Neural cell (in vitro differentiated cells): ENCODE measurements around the gene TRAF5. TPM values are rescaled to one million over a fixed set of nuclear protein-coding genes. Genes with fewer than 3 reads are reported as not detected.

ENCODE experiments used
- H2AFZ ChIP-seq: fragments of 200-600, 300-800 bp; sonication (generic), shearing (Covaris generic); 2 replicates; pipeline ENCODE4 v1.6.0; 2014; ENCODE audit warnings: low read depth, mild to moderate bottlenecking, antibody characterized with exemption, low read length, moderate library complexity
- H3F3A ChIP-seq: fragments of 200-600 bp; shearing (Covaris generic); 2 replicates; pipeline ENCODE4 v1.6.1; 2016; ENCODE audit warnings: mild to moderate bottlenecking, moderate library complexity, mixed read lengths, antibody characterized with exemption, low read length; ENCODE audit not compliant: insufficient read depth, poor library complexity, severe bottlenecking
- H3K27ac ChIP-seq: fragments of 200-600, 300-800 bp; sonication (generic), shearing (Covaris generic); 2 replicates; pipeline ENCODE4 v1.5.1; 2014; ENCODE audit warnings: mild to moderate bottlenecking, low read length, moderate library complexity
- H3K27me3 ChIP-seq: fragments of 300-800, 200-600 bp; sonication (generic), shearing (Covaris generic); 2 replicates; pipeline ENCODE4 v1.6.0; 2014; ENCODE audit warnings: mild to moderate bottlenecking, low read depth, low read length, moderate library complexity; ENCODE audit not compliant: insufficient read depth
- H3K36me3 ChIP-seq: fragments of 300-800, 200-600 bp; sonication (generic), shearing (Covaris generic); 2 replicates; pipeline ENCODE4 v1.5.1; 2014; ENCODE audit warnings: mild to moderate bottlenecking, antibody characterized with exemption, low read length, moderate library complexity; ENCODE audit not compliant: insufficient read depth
- H3K4me2 ChIP-seq: fragments of 300-800, 200-600 bp; sonication (generic), shearing (Covaris generic); 2 replicates; pipeline ENCODE4 v1.6.0; 2014; ENCODE audit warnings: mild to moderate bottlenecking, low read length
- H3K4me3 ChIP-seq: fragments of 300-800, 200-600 bp; sonication (generic), shearing (Covaris generic); 2 replicates; pipeline ENCODE4 v1.5.1; 2014; ENCODE audit warnings: mild to moderate bottlenecking, low read length, moderate library complexity
- H3K79me2 ChIP-seq: fragments of 200-600 bp; shearing (Covaris generic); replicated peaks from 2 replicates; pipeline ENCODE4 v1.6.0; 2014; ENCODE audit warnings: mild to moderate bottlenecking, low read length, moderate library complexity; ENCODE audit not compliant: insufficient read depth
- H3K9ac ChIP-seq: fragments of 300-800, 200-600 bp; sonication (generic), shearing (Covaris generic); 2 replicates; pipeline ENCODE4 v1.6.1; 2016; ENCODE audit warnings: mild to moderate bottlenecking, low read length, mixed read lengths
- H3K9me2 ChIP-seq: fragments of 200-600 bp; shearing (Covaris generic); 2 replicates; pipeline ENCODE4 v1.6.1; 2016; ENCODE audit warnings: mild to moderate bottlenecking, low read length, mixed read lengths; ENCODE audit not compliant: insufficient read depth
- H3K9me3 ChIP-seq: fragments of 200-600, 300-800 bp; sonication (generic), shearing (Covaris generic); 2 replicates; pipeline ENCODE4 v1.6.1; 2016; ENCODE audit warnings: mild to moderate bottlenecking, mixed run types, low read length, moderate library complexity, mixed read lengths
- H4K20me1 ChIP-seq: fragments of 200-600 bp; shearing (Covaris generic); 2 replicates; pipeline ENCODE4 v1.6.1; 2016; ENCODE audit warnings: mild to moderate bottlenecking, mixed run types; ENCODE audit not compliant: insufficient read depth
- CTCF ChIP-seq: fragments of 450-650 bp; IDR thresholded peaks from 2 replicates; pipeline ENCODE4 v1.5.1; 2014; ENCODE audit warnings: antibody characterized with exemption, mild to moderate bottlenecking, moderate library complexity; ENCODE audit not compliant: poor library complexity, severe bottlenecking
- EP300 ChIP-seq: fragments of 450-650 bp; conservative IDR thresholded peaks from 2 replicates; pipeline ENCODE4 v1.6.1; 2014; ENCODE audit warnings: antibody characterized with exemption, mild to moderate bottlenecking, moderate library complexity; ENCODE audit not compliant: poor library complexity, severe bottlenecking
- EZH2 ChIP-seq: fragments of 200-600, 300-800 bp; shearing (Covaris generic), sonication (generic); IDR thresholded peaks from 2 replicates; pipeline ENCODE4 v1.6.1; 2014; ENCODE audit warnings: antibody characterized with exemption, low read length, borderline replicate concordance, mild to moderate bottlenecking; ENCODE audit not compliant: insufficient read depth, poor library complexity, severe bottlenecking
- MXI1 ChIP-seq: fragments of 450-650 bp; conservative IDR thresholded peaks from 2 replicates; pipeline ENCODE4 v1.6.1; 2014; ENCODE audit warnings: antibody characterized with exemption, mild to moderate bottlenecking; ENCODE audit not compliant: poor library complexity, severe bottlenecking
- POLR2AphosphoS5 ChIP-seq: IDR thresholded peaks from 2 replicates; pipeline ENCODE4 v1.6.1; 2012
- RAD21 ChIP-seq: fragments of 450-650 bp; conservative IDR thresholded peaks from 2 replicates; pipeline ENCODE4 v1.6.1; 2014; ENCODE audit warnings: antibody characterized with exemption, mild to moderate bottlenecking, moderate library complexity
- REST ChIP-seq: IDR thresholded peaks from 2 replicates; pipeline ENCODE4 v1.6.1; 2012; ENCODE audit warnings: borderline replicate concordance
- SMC3 ChIP-seq: fragments of 450-650 bp; conservative IDR thresholded peaks from 2 replicates; pipeline ENCODE4 v1.6.1; 2014; ENCODE audit warnings: antibody characterized with exemption, mild to moderate bottlenecking, moderate library complexity; ENCODE audit not compliant: poor library complexity
- TAF1 ChIP-seq: IDR thresholded peaks from 2 replicates; pipeline ENCODE4 v1.6.1; 2012; ENCODE audit warnings: low read depth
- polyA plus RNA-seq: library from polyadenylated mRNA; depleted of rRNA; stranded (reverse); fragments of >200 nt; gene quantifications from 2 replicates; pipeline ENCODE4 v1.2.3, GENCODE V29; 2014

Gene TRAF5
- polyA plus RNA-seq, 1 donor from 2014 or later, result 0.69 TPM

GRCh38 chr1:211341999-211342398, 15.4 kb downstream of the TRAF5 start:
- no peaks in the 10 kb centered on the region for H3F3A ChIP-seq
- no peak overlapping the region for H3K4me3 ChIP-seq
- H2AFZ ChIP-seq, result no peak overlapping the region
- no peaks in the 10 kb centered on the region for H3K27me3 ChIP-seq
- no peak overlapping the region for H3K27ac ChIP-seq
- H3K79me2 ChIP-seq, result no peaks in the 10 kb centered on the region
- no peak for TF ChIP-seq CTCF
- H3K4me2 ChIP-seq, result no peak overlapping the region
- no peaks in the 10 kb centered on the region for H3K9me2 ChIP-seq
- no peak overlapping the region for H3K9ac ChIP-seq
- H3K36me3 ChIP-seq, result no peaks in the 10 kb centered on the region
- H4K20me1 ChIP-seq, result no peaks in the 10 kb centered on the region
- no peaks in the 10 kb centered on the region for H3K9me3 ChIP-seq

- no peak overlapping the region for H3K27ac ChIP-seq
- H3K36me3 ChIP-seq, result no peaks in the 10 kb centered on the region
- no peak overlapping the region for H2AFZ ChIP-seq
- no peaks in the 10 kb centered on the region for H4K20me1 ChIP-seq
- no peaks in the 10 kb centered on the region for H3K27me3 ChIP-seq
- H3F3A ChIP-seq, result no peaks in the 10 kb centered on the region
- H3K4me2 ChIP-seq, result no peak overlapping the region
- H3K79me2 ChIP-seq, result no peaks in the 10 kb centered on the region
- TF ChIP-seq EZH2 (no peak), TAF1 (no peak), CTCF (no peak), RAD21 (no peak), SMC3 (no peak), REST (no peak), POLR2AphosphoS5 (no peak), EP300 (no peak), MXI1 (no peak)
- H3K9me3 ChIP-seq, result no peaks in the 10 kb centered on the region
- no peaks in the 10 kb centered on the region for H3K9me2 ChIP-seq
- H3K9ac ChIP-seq, result no peak overlapping the region
- no peak overlapping the region for H3K4me3 ChIP-seq
These were observed 17.0 kb downstream of the TRAF5 start for GRCh38 chr1:211343607-211344006.
